ENCODE data around the gene SNTA1. TPM values are rescaled to one million over a fixed set of nuclear protein-coding genes. Genes with fewer than 3 reads are reported as not detected.

SNTA1 gene
- total and polyA plus RNA-seq, 2 of the 13 experiments (the other 11 are each of a cell fraction or from before 2014, with no cell fraction given), result 16.4 to 18.3 TPM

- TF ChIP-seq HNF4G (IDR thresholded peaks at IDR 0.05; ENCODE audit: borderline replicate concordance, low read depth, low read length), result peak; percentile 46; the same call in 1 of the 2 replicates
- TF ChIP-seq HNF4G (CRISPR knock-in tag; IDR thresholded peaks at IDR 0.05; ENCODE audit: borderline replicate concordance, low read depth), result peak; percentile 26; the same call in 1 of the 2 replicates
- no peak for TF ChIP-seq NONO (IDR thresholded peaks at IDR 0.05)
- peak; percentile 37; the same call in 1 of the 2 replicates for TF ChIP-seq NONO (CRISPR knock-in tag; conservative IDR thresholded peaks at IDR 0.05)
- peak; percentile 98 for TF ChIP-seq SMAD3 (CRISPR knock-in tag; IDR thresholded peaks at IDR 0.05)
- TF ChIP-seq HOXD1 (CRISPR knock-in tag; IDR thresholded peaks at IDR 0.05), result peak; percentile 93
- TF ChIP-seq ZBTB42 (CRISPR knock-in tag; IDR thresholded peaks at IDR 0.05), result no peak; the same call in 1 of the 2 replicates
- TF ChIP-seq KDM3A (CRISPR knock-in tag; IDR thresholded peaks at IDR 0.05; ENCODE audit: low read depth), result peak; percentile 95
- TF ChIP-seq CCDC6 (CRISPR knock-in tag; IDR thresholded peaks at IDR 0.05), result peak; percentile 93
- no peak for TF ChIP-seq ZNF263 (CRISPR knock-in tag; IDR thresholded peaks at IDR 0.05)
- TF ChIP-seq REST (IDR thresholded peaks at IDR 0.05; ENCODE audit: borderline replicate concordance in 1 of 2, low read depth in 1 of 2, low read length in 2 of 2), result peak in 1 of 2 experiments; percentile 34; a peak in 1 of 4 replicates
- no peak for TF ChIP-seq DBP (CRISPR knock-in tag; IDR thresholded peaks at IDR 0.05; ENCODE audit: not compliant biosample characterization)
- peak; percentile 64 for TF ChIP-seq SPEN (CRISPR knock-in tag; IDR thresholded peaks at IDR 0.05; ENCODE audit: low read depth)
- TF ChIP-seq RARG (CRISPR knock-in tag; IDR thresholded peaks at IDR 0.05; ENCODE audit: low read depth), result no peak
- no peak for TF ChIP-seq ZUFSP (CRISPR knock-in tag; IDR thresholded peaks at IDR 0.05; ENCODE audit: borderline replicate concordance)
- peak; percentile 84 for TF ChIP-seq GATAD1 (CRISPR knock-in tag; IDR thresholded peaks at IDR 0.05)
- TF ChIP-seq TMF1 (CRISPR knock-in tag; IDR thresholded peaks at IDR 0.05; ENCODE audit: low read depth), result 0 out of 2 replicates have a peak, but pooled peaks have one; percentile 64
- no peak for TF ChIP-seq MAFG (CRISPR knock-in tag; IDR thresholded peaks at IDR 0.05)
- no peak for TF ChIP-seq PAF1 (CRISPR knock-in tag; IDR thresholded peaks at IDR 0.05)
- TF ChIP-seq ZNF275 (CRISPR knock-in tag; IDR thresholded peaks at IDR 0.05; ENCODE audit: borderline replicate concordance), result no peak; the same call in 1 of the 2 replicates
Observed at GRCh38 chr20:33373735-33374605, 69.6 kb downstream of the SNTA1 start (continued).
